Right atrium auricular region (tissue), 2 donors: ENCODE measurements around the gene SLC27A4. TPM values are rescaled to one million over a fixed set of nuclear protein-coding genes. Genes with fewer than 3 reads are reported as not detected.

Experiments
- DNase-seq: peaks from one replicate; pipeline ENCODE4 v3.0.0-alpha.2; 2019; ENCODE audit warnings: low spot score
- H3K27ac ChIP-seq, 2 donors: fragments of 200-600 bp; sonication (generic); 1 replicate in 1 of 2; 2 replicates in 1 of 2; pipeline ENCODE4 v1.5.1; 2016 to 2019
- H3K27me3 ChIP-seq, 2 donors: fragments of 200-600 bp; sonication (generic); one replicate each; pipeline versions ENCODE4 v1.5.1 to v1.6.0; 2017 to 2019
- H3K36me3 ChIP-seq: fragments of 200-600 bp; sonication (generic); one replicate; pipeline ENCODE4 v1.5.1; 2016
- H3K4me1 ChIP-seq, 2 donors: fragments of 200-600 bp; sonication (generic); one replicate each; pipeline versions ENCODE4 v1.5.1 to v1.6.0; 2017 to 2019
- H3K4me3 ChIP-seq, 2 donors: fragments of 200-600 bp; sonication (generic); 1 replicate in 1 of 2; 2 replicates in 1 of 2; pipeline ENCODE4 v1.5.1; 2017 to 2019; ENCODE audit warnings: mild to moderate bottlenecking in 1 of 2, moderate library complexity in 1 of 2
- H3K9me3 ChIP-seq, 2 donors: fragments of 200-600 bp; sonication (generic); one replicate each; pipeline ENCODE4 v1.5.1; 2019
- CTCF ChIP-seq, 2 donors: fragments of 200-600 bp; sonication (generic); IDR thresholded peaks; one replicate each; pipeline ENCODE4 v1.5.1; 2019; ENCODE audit warnings: antibody characterized with exemption in 2 of 2
- total RNA-seq, 2 donors: library from RNA; depleted of rRNA; stranded (reverse); fragments of >200 nt; gene quantifications; one replicate each; pipeline ENCODE4 v1.1.0, GENCODE V29; 2016

The SLC27A4 gene
- total RNA-seq, 2 donors from 2014 or later = 16.6 to 26.9 TPM

GRCh38 chr9:128391956-128392301, 51.6 kb downstream of the SLC27A4 start:
- peaks cover 0 to 3% of the 10 kb centered on the region in 2 donors for H3K27me3 ChIP-seq
- no peaks in the 10 kb centered on the region for H3K9me3 ChIP-seq
- no peak overlapping the region for H3K4me3 ChIP-seq
- DNase-seq = no peak
- no peak for TF ChIP-seq CTCF (IDR thresholded peaks at IDR 0.05)
- H3K36me3 ChIP-seq = peaks cover 34% of the 10 kb centered on the region
- H3K4me1 ChIP-seq = peaks cover 0 to 2% of the 10 kb centered on the region in 2 donors
- H3K27ac ChIP-seq = no peak overlapping the region

- H3K36me3 ChIP-seq = peaks cover 30% of the 10 kb centered on the region
- DNase-seq = no peak
- peaks cover 0 to 3% of the 10 kb centered on the region in 2 donors for H3K27me3 ChIP-seq
- no peak for TF ChIP-seq CTCF (IDR thresholded peaks at IDR 0.05)
- H3K27ac ChIP-seq = no peak overlapping the region
- H3K9me3 ChIP-seq = no peaks in the 10 kb centered on the region
- no peak overlapping the region for H3K4me3 ChIP-seq
- peaks cover 0 to 8% of the 10 kb centered on the region in 2 donors for H3K4me1 ChIP-seq
Observed at GRCh38 chr9:128392302-128393144, 52.2 kb downstream of the SLC27A4 start.

- Histone ChIP-seq H3K36me3 (peaks cover 23% of the 10 kb centered on the region), H3K27me3 (peaks cover 0 to 3% of the 10 kb centered on the region in 2 donors), H3K4me1 (peaks cover 0 to 13% of the 10 kb centered on the region in 2 donors), H3K27ac (no peak overlapping the region), H3K9me3 (no peaks in the 10 kb centered on the region), H3K4me3 (no peak overlapping the region)
- DNase-seq = no peak
- TF ChIP-seq CTCF (IDR thresholded peaks at IDR 0.05) = no peak
Observed at GRCh38 chr9:128393145-128393775, 52.9 kb downstream of the SLC27A4 start.

- Histone ChIP-seq H3K4me1 (peaks cover 0 to 13% of the 10 kb centered on the region in 2 donors), H3K9me3 (no peaks in the 10 kb centered on the region), H3K27ac (no peak overlapping the region), H3K4me3 (no peak overlapping the region), H3K27me3 (peaks cover 0 to 3% of the 10 kb centered on the region in 2 donors), H3K36me3 (peaks cover 15% of the 10 kb centered on the region)
- no peak for TF ChIP-seq CTCF (IDR thresholded peaks at IDR 0.05)
- DNase-seq = no peak
Observed at GRCh38 chr9:128393970-128394369, 53.6 kb downstream of the SLC27A4 start.

- Histone ChIP-seq H3K9me3 (no peaks in the 10 kb centered on the region), H3K27ac (no peak overlapping the region), H3K27me3 (peaks cover 0 to 3% of the 10 kb centered on the region in 2 donors), H3K4me3 (no peak overlapping the region), H3K4me1 (peaks cover 0 to 13% of the 10 kb centered on the region in 2 donors), H3K36me3 (peaks cover 9% of the 10 kb centered on the region)
- no peak for TF ChIP-seq CTCF (IDR thresholded peaks at IDR 0.05)
- no peak for DNase-seq
Observed at GRCh38 chr9:128394379-128395168, 54.2 kb downstream of the SLC27A4 start.
